Activated CD8-positive, alpha-beta memory T cell treated with anti-CD3 and anti-CD28 coated beads for 1 hour (primary cell): Measurements from ENCODE around the gene PET100.
A peak's percentile ranks its signal among the peaks of the same experiment; 100 is the strongest.

Source experiments
- DNase-seq, 2 donors: peaks; one replicate each; pipeline ENCODE4 v3.0.0-alpha.2; 2020; ENCODE audit warnings: low read depth in 1 of 2; ENCODE audit errors: extremely low read depth in 1 of 2

PET100 gene

GRCh38 chr19:7647156-7647555, 17.6 kb downstream of the PET100 start:
- DNase-seq, result no peak

- no peak for DNase-seq
Observed at GRCh38 chr19:7648265-7649014, 18.8 kb downstream of the PET100 start.

GRCh38 chr19:7650148-7650547, 20.6 kb downstream of the PET100 start:
- no peak for DNase-seq

GRCh38 chr19:7652061-7652641, 22.6 kb downstream of the PET100 start:
- peak; percentile 61 to 81 for DNase-seq

- no peak for DNase-seq
Observed at GRCh38 chr19:7654401-7654800, 24.8 kb downstream of the PET100 start.

- DNase-seq, result no peak
Observed at GRCh38 chr19:7655581-7655980, 26.0 kb downstream of the PET100 start.

- no peak for DNase-seq
Observed at GRCh38 chr19:7657131-7657751, 27.6 kb downstream of the PET100 start.

GRCh38 chr19:7658219-7658686, 28.7 kb downstream of the PET100 start:
- DNase-seq, result no peak

- no peak for DNase-seq
Observed at GRCh38 chr19:7661744-7662538, 32.3 kb downstream of the PET100 start.

GRCh38 chr19:7662657-7663056, 33.1 kb downstream of the PET100 start:
- no peak for DNase-seq

- DNase-seq, result no peak
Observed at GRCh38 chr19:7663706-7664105, 34.1 kb downstream of the PET100 start.

GRCh38 chr19:7665076-7665475, 35.5 kb downstream of the PET100 start:
- no peak for DNase-seq

- no peak for DNase-seq
Observed at GRCh38 chr19:7668842-7669241, 39.2 kb downstream of the PET100 start, which contains the start of gene RETN. Gene RETN (plus strand): TSS chr19:7669049. CDS start chr19:7669327, 278 bp downstream.

- no peak for DNase-seq
Observed at GRCh38 chr19:7669641-7670040, 40.0 kb downstream of the PET100 start.

- DNase-seq, result no peak
Observed at GRCh38 chr19:7670150-7670783, 40.7 kb downstream of the PET100 start.

GRCh38 chr19:7670790-7671189, 41.2 kb downstream of the PET100 start:
- no peak for DNase-seq

- DNase-seq, result no peak
Observed at GRCh38 chr19:7672522-7672921, 42.9 kb downstream of the PET100 start.

GRCh38 chr19:7674010-7675005, 44.7 kb downstream of the PET100 start:
- DNase-seq, result no peak

GRCh38 chr19:7676376-7676775, 46.8 kb downstream of the PET100 start:
- DNase-seq, result no peak
